ENCODE results near the gene ARHGAP44.

DNA sequence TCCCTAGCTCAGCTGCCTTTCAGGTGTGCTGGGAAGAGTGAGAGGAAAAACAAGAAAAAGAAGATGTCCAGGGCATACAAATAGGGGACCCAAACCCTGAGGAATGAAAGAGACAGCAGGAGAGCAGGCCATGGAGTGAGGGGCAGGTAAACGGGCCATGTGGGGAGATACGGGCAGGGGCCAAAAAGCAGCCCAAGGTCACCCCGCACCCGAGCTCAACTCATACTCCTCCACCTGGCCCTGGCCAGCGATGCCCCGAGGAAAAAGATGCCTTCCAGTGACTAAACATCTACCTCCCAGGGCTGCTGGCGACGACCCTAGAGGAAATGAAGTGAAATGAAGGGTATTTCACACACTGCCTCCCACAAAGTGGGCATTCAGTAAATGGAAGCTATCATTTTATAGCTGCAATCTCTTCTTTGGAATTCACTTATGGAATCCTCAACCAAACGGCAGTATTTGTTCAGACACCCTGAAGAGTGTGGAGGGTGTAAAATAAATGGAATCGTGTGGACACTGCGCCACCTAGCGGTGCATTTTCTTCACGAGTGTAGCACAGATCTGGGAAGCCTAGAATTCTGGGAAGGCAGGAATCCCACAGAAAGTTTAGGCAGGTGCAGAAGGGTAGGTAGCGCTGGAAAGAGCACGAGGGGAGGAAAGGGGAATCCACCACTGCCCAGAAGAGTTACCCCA is 213.6 kb downstream of the ARHGAP44 start:
- TF ChIP-seq, protein P1, sequence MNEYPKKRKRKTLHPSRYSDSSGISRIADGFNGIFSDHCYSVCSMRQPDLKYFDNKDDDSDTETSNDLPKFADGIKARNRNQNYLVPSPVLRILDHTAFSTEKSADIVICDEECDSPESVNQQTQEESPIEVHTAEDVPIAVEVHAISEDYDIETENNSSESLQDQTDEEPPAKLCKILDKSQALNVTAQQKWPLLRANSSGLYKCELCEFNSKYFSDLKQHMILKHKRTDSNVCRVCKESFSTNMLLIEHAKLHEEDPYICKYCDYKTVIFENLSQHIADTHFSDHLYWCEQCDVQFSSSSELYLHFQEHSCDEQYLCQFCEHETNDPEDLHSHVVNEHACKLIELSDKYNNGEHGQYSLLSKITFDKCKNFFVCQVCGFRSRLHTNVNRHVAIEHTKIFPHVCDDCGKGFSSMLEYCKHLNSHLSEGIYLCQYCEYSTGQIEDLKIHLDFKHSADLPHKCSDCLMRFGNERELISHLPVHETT (tag by site-specific recombination; IDR thresholded peaks at IDR 0.05) = no peak
- TF ChIP-seq ZNF221 (tag by site-specific recombination; IDR thresholded peaks at IDR 0.05; ENCODE audit: borderline replicate concordance) (no peak), ZNF549 (tag by site-specific recombination; IDR thresholded peaks at IDR 0.05) (no peak), ZNF670 (tag by site-specific recombination; IDR thresholded peaks at IDR 0.05; ENCODE audit: low read depth) (no peak), ZNF292 (tag by site-specific recombination; IDR thresholded peaks at IDR 0.05; ENCODE audit: borderline replicate concordance, low read depth) (no peak), KLF9 (tag by site-specific recombination; IDR thresholded peaks at IDR 0.05; ENCODE audit: low read depth) (no peak), ZBTB8A (tag by site-specific recombination; IDR thresholded peaks at IDR 0.05) (no peak), ZNF391 (tag by site-specific recombination; IDR thresholded peaks at IDR 0.05; ENCODE audit: borderline replicate concordance, low read depth) (no peak), ZNF19 (tag by site-specific recombination; IDR thresholded peaks at IDR 0.05; ENCODE audit: low read depth) (no peak)
- TF ChIP-seq, protein P2, sequence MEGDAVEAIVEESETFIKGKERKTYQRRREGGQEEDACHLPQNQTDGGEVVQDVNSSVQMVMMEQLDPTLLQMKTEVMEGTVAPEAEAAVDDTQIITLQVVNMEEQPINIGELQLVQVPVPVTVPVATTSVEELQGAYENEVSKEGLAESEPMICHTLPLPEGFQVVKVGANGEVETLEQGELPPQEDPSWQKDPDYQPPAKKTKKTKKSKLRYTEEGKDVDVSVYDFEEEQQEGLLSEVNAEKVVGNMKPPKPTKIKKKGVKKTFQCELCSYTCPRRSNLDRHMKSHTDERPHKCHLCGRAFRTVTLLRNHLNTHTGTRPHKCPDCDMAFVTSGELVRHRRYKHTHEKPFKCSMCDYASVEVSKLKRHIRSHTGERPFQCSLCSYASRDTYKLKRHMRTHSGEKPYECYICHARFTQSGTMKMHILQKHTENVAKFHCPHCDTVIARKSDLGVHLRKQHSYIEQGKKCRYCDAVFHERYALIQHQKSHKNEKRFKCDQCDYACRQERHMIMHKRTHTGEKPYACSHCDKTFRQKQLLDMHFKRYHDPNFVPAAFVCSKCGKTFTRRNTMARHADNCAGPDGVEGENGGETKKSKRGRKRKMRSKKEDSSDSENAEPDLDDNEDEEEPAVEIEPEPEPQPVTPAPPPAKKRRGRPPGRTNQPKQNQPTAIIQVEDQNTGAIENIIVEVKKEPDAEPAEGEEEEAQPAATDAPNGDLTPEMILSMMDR (tag by site-specific recombination; IDR thresholded peaks at IDR 0.05) = peak; percentile 65
- TF ChIP-seq, protein P3, sequence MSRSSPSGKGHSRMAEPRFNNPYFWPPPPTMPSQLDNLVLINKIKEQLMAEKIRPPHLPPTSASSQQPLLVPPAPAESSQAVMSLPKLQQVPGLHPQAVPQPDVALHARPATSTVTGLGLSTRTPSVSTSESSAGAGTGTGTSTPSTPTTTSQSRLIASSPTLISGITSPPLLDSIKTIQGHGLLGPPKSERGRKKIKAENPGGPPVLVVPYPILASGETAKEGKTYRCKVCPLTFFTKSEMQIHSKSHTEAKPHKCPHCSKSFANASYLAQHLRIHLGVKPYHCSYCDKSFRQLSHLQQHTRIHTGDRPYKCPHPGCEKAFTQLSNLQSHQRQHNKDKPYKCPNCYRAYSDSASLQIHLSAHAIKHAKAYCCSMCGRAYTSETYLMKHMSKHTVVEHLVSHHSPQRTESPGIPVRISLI (tag by site-specific recombination; IDR thresholded peaks at IDR 0.05) = no peak

Measured in HEK293 (cell line).